ENCODE measurements around the gene KATNAL2. TPM values are rescaled to one million over a fixed set of nuclear protein-coding genes. Genes with fewer than 3 reads are reported as not detected.

KATNAL2 gene
- total RNA-seq, 1 donor from 2014 or later = 3.7 TPM

Small RNA genes lying within 50 kb of the gene (small RNA-seq; reads per million reads assigned to genes)
- not detected for gene AC012254.4

Other genes starting within 250 kb of the KATNAL2 start
- gene ST8SIA5, start 160.5 kb upstream of the KATNAL2 start, total RNA-seq = 4.9 TPM
- 46.1 TPM for gene PIAS2, start 95 bp upstream of the KATNAL2 start, total RNA-seq
- not detected for gene ELOA2, start 118.0 kb downstream of the KATNAL2 start, total RNA-seq
- 23.6 TPM for gene HDHD2, start 232.9 kb downstream of the KATNAL2 start, total RNA-seq